Epithelial cell of proximal tubule (primary cell): Measurements from ENCODE around the gene IPP. TPM values are rescaled to one million over a fixed set of nuclear protein-coding genes. Genes with fewer than 3 reads are reported as not detected.

Source experiments
- DNase-seq: peaks from one replicate; pipeline ENCODE4 v3.0.0-alpha.2; 2011; ENCODE audit warnings: low read depth
- H3K4me3 ChIP-seq: 2 replicates; pipeline ENCODE4 v1.5.1; 2011; ENCODE audit warnings: low read depth, mild to moderate bottlenecking, low read length
- total RNA-seq: library from RNA; depleted of rRNA; stranded (reverse); fragments of >200 nt; gene quantifications from 2 replicates; pipeline ENCODE4 v1.2.3, GENCODE V29; 2015
- TF ChIP-seq, protein P1 (sequence below): conservative IDR thresholded peaks from 2 replicates; pipeline ENCODE4 v1.5.1; 2012; ENCODE audit warnings: low read depth, mild to moderate bottlenecking, low read length

The IPP gene
- total RNA-seq, 1 donor from 2014 or later: 4.7 TPM

- TF ChIP-seq, protein P1, sequence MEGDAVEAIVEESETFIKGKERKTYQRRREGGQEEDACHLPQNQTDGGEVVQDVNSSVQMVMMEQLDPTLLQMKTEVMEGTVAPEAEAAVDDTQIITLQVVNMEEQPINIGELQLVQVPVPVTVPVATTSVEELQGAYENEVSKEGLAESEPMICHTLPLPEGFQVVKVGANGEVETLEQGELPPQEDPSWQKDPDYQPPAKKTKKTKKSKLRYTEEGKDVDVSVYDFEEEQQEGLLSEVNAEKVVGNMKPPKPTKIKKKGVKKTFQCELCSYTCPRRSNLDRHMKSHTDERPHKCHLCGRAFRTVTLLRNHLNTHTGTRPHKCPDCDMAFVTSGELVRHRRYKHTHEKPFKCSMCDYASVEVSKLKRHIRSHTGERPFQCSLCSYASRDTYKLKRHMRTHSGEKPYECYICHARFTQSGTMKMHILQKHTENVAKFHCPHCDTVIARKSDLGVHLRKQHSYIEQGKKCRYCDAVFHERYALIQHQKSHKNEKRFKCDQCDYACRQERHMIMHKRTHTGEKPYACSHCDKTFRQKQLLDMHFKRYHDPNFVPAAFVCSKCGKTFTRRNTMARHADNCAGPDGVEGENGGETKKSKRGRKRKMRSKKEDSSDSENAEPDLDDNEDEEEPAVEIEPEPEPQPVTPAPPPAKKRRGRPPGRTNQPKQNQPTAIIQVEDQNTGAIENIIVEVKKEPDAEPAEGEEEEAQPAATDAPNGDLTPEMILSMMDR: peak; percentile 24
- peak within 1 kb of the TSS; percentile 93 for H3K4me3 ChIP-seq
- peak; percentile 79 for DNase-seq
Measured at GRCh38 chr1:45687754-45688740, 62.4 kb downstream of the IPP start, which contains the start of gene TMEM69. Gene TMEM69 (plus strand): TSS chr1:45688181. CDS start chr1:45691069, 2,888 bp downstream.

- TF ChIP-seq, protein P1: no peak
- peak; percentile 90 for DNase-seq
- H3K4me3 ChIP-seq: peak overlapping the region; percentile 93
Measured at GRCh38 chr1:45687014-45687753, 63.3 kb downstream of the IPP start.

DNA sequence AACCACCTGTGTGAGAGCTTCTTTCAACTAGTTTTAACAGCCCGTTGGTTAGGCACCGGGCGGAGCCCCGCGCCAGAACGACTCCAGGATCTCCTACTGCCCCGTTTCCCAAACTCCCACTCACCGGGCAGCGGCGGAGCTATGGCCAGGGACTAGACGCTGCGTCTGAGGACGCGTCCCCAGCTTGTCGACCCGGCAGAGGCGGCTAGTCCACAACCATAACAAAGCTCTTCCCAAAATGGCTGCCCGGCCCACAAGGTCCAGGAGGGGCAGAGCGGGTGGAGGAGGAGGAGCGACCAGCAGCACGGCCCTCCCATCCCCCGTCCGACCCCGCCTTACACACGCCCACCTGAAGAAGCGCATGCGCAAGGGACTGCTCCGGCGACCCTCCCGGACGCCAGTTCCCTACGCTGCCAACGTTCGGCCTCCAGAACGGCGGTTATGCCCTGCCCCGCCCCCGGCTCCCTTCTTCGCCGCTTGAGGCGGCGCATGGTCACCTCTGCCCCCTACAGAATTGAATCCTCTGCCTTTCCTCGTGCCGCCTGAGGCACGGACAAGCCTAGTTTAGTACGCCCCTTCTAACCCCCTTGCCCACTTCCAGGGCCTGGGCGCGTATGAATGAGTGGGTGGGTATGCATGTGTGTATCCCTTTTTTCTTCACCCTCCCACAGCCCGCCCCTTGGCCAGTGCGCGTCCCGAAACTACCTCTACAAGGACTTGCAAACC, 64.0 kb downstream of the IPP start, which contains the start of gene GPBP1L1:
Gene GPBP1L1 (minus strand): TSS at position 246 of the 726 bp plus-strand sequence. CDS start 27,446 bp downstream, outside the sequence.
- TF ChIP-seq, protein P1: no peak
- peak; percentile 52 for DNase-seq
- peak within 1 kb of the TSS; percentile 93 for H3K4me3 ChIP-seq

- DNase-seq: no peak
- TF ChIP-seq, protein P1: no peak
- peak overlapping the region; percentile 93 for H3K4me3 ChIP-seq
Measured at GRCh38 chr1:45686015-45686287, 64.5 kb downstream of the IPP start.

GRCh38 chr1:45685308-45686014, 65.0 kb downstream of the IPP start:
- TF ChIP-seq, protein P1: no peak
- no peak for DNase-seq
- H3K4me3 ChIP-seq: peak overlapping the region; percentile 93

GRCh38 chr1:45684402-45684801, 66.1 kb downstream of the IPP start:
- TF ChIP-seq, protein P1: no peak
- H3K4me3 ChIP-seq: peak overlapping the region; percentile 93

More at GRCh38 chr1:45684402-45684801, 66.1 kb downstream of the IPP start:
- DNase-seq: no peak
